Spleen (tissue), 11 donors: ENCODE results near the gene OXER1. TPM values are rescaled to one million over a fixed set of nuclear protein-coding genes. Genes with fewer than 3 reads are reported as not detected.

ENCODE experiments used
- DNase-seq: peaks from one replicate; pipeline ENCODE4 v3.0.0-alpha.2; 2020
- H3K27ac ChIP-seq, 8 donors: fragments of 200-600 bp; sonication (generic) in 7 of 8; 1 replicate in 4 of 8; 2 replicates in 4 of 8; pipeline versions ENCODE4 v1.5.0 to v1.8.0; 2016 to 2021; ENCODE audit warnings: inconsistent platforms in 4 of 8, mild to moderate bottlenecking in 4 of 8, moderate library complexity in 1 of 8
- H3K27me3 ChIP-seq, 7 donors: fragments of 200-600 bp; sonication (generic) in 6 of 7; replicated peaks in 1 of 7; 1 replicate in 4 of 7; 2 replicates in 3 of 7; pipeline versions ENCODE4 v1.5.0 to v1.8.0; 2016 to 2021; ENCODE audit warnings: inconsistent platforms in 3 of 7, mild to moderate bottlenecking in 1 of 7
- H3K36me3 ChIP-seq, 6 donors: fragments of 200-600 bp; sonication (generic) in 5 of 6; 1 replicate in 4 of 6; 2 replicates in 2 of 6; pipeline versions ENCODE4 v1.5.0 to v1.8.0; 2016 to 2021; ENCODE audit warnings: inconsistent platforms in 2 of 6
- H3K4me1 ChIP-seq, 6 donors: fragments of 200-600 bp; sonication (generic) in 5 of 6; 1 replicate in 3 of 6; 2 replicates in 3 of 6; pipeline versions ENCODE4 v1.5.0 to v1.8.0; 2016 to 2021; ENCODE audit warnings: inconsistent platforms in 3 of 6
- H3K4me3 ChIP-seq, 8 donors: fragments of 200-600 bp; sonication (generic) in 7 of 8; 1 replicate in 4 of 8; 2 replicates in 4 of 8; pipeline versions ENCODE4 v1.5.0 to v1.8.0; 2016 to 2021; ENCODE audit warnings: inconsistent platforms in 4 of 8, mild to moderate bottlenecking in 4 of 8, moderate library complexity in 2 of 8
- H3K9me3 ChIP-seq, 8 donors: fragments of 200-600 bp; sonication (generic) in 7 of 8; 1 replicate in 4 of 8; 2 replicates in 4 of 8; pipeline versions ENCODE4 v1.5.0 to v1.8.0; 2016 to 2021; ENCODE audit warnings: inconsistent platforms in 4 of 8
- POLR2A ChIP-seq, 3 donors: fragments of 450-650 bp; IDR thresholded peaks; one replicate each; pipeline ENCODE4 v1.5.1; 2017; ENCODE audit warnings: antibody characterized with exemption in 3 of 3, mild to moderate bottlenecking in 1 of 3
- POLR2AphosphoS5 ChIP-seq, 3 donors: sonication (generic); formaldehyde crosslinking; IDR thresholded peaks; one replicate each; pipeline ENCODE4 v1.5.1; 2017; ENCODE audit warnings: antibody characterized with exemption in 3 of 3
- WGBS, 5 donors: extraction: QIAGEN DNeasy Blood & Tissue Kit in 3 of 5; methylation state at CpG; one replicate each; pipeline versions ENCODE4 v1.1.5 to v1.1.7; 2013 to 2018; 5-methylcytosine and 5-hydroxymethylcytosine counted together
- intact Hi-C: fragments of 100-400 bp; cut with DNase I; formaldehyde crosslinking; loops from one replicate; pipeline ENCODE4 v1.15.0; 2023; ENCODE audit warnings: low total_unique reads
- polyA plus RNA-seq, 3 donors: library from polyadenylated mRNA; stranded (reverse); fragments of 200-250 nt; gene quantifications; one replicate each; pipeline ENCODE4 v1.2.1, GENCODE V29; 2013
- total RNA-seq, 7 donors: library from RNA; depleted of rRNA in 3 of 7; stranded (reverse); fragments of >200 nt in 3 of 7; fragmentation: NEBNext Ultra II Directional in 4 of 7; extraction: Animal tissue kit (Norgen Biotek cat#: 25700) in 4 of 7; gene quantifications; one replicate each; pipeline versions ENCODE4 v1.1.0 to v1.2.1, GENCODE V29; 2016 to 2021
- TF ChIP-seq, protein P1 (sequence below), 11 experiments: fragments of 200-600 bp in 7 of 11; fragments of 450-650 bp in 4 of 11; sonication (generic) in 4 of 11; IDR thresholded peaks in 8 of 11; conservative IDR thresholded peaks in 3 of 11; 1 replicate in 7 of 11; 2 replicates in 4 of 11; pipeline versions ENCODE4 v1.4.0 to v1.8.0; 2016 to 2021; ENCODE audit warnings: antibody characterized with exemption in 11 of 11, inconsistent platforms in 4 of 11, mild to moderate bottlenecking in 1 of 11
- donor health status: healthy with polysubstance abuse.
- donor health status: DM: no; HTN: no; CAD: no; lungs with moderate emphysema.
- donor health status: DM: no; HTN: no; CAD: no.
- donor health status: Bipolar disorder and iron deficiency.
- donor health status: healthy.
- donor health status: DM: no; HTN: no; CAD: no.
- donor health status: DM: yes; HTN: yes; CAD: no.

The OXER1 gene
- total and polyA plus RNA-seq, 10 donors, result 1.3 to 6.3 (median 3.3) TPM

DNA sequence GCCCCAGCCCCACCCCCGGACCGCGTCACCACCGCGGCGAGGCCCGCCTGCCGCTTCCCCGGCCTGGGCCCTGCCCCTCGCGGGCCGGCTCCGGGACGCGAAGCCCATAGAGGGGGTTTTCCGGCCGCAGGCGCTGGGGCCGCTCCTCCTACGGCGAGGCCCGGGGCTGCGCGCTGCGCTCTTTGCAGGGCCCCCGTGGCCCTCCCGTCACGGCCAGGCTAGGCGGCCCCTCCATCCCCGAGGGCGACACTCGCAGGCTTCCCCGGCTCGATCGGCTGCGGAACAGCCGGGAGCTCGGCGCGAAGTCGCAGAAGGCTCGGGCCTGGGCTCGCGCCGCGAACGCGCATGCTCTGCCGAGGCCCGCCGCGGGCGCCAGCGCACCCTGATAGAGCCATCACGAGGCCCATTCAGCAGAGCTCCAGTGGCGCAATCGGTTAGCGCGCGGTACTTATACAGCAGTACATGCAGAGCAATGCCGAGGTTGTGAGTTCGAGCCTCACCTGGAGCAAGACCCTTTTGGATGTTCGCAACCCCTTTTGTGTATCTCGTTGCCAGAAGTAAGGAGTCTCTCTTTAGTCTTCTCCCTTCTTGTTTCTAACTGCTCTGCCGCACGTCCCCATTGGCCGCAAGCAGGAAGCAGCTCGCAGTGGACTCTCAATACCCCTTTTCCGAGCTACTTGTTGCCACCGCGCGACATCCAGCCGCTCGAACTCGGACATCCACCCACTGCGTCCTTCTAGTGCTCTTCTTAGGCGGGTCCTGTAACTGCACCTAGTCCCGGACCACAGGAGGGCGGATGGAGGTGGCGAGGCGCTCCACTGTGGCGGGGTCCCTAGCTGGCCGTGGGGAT lies 46.4 kb upstream of the OXER1 start:
- peak; percentile 98 for DNase-seq
- peak overlapping the region; percentile 10 to 74 (median 50) for H3K4me3 ChIP-seq
- 0 to 1% (median 0%) methylated on average over 22 to 83 of the region's 83 CpGs for WGBS, 5 donors
- TF ChIP-seq POLR2AphosphoS5 (IDR thresholded peaks at IDR 0.05) (peak; percentile 92 to 94 (median 92)), POLR2A (IDR thresholded peaks at IDR 0.05) (peak in 2 of 3 donors; percentile 60 to 70)
- TF ChIP-seq, protein P1, sequence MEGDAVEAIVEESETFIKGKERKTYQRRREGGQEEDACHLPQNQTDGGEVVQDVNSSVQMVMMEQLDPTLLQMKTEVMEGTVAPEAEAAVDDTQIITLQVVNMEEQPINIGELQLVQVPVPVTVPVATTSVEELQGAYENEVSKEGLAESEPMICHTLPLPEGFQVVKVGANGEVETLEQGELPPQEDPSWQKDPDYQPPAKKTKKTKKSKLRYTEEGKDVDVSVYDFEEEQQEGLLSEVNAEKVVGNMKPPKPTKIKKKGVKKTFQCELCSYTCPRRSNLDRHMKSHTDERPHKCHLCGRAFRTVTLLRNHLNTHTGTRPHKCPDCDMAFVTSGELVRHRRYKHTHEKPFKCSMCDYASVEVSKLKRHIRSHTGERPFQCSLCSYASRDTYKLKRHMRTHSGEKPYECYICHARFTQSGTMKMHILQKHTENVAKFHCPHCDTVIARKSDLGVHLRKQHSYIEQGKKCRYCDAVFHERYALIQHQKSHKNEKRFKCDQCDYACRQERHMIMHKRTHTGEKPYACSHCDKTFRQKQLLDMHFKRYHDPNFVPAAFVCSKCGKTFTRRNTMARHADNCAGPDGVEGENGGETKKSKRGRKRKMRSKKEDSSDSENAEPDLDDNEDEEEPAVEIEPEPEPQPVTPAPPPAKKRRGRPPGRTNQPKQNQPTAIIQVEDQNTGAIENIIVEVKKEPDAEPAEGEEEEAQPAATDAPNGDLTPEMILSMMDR (IDR thresholded peaks at IDR 0.05 in 8 of 11, conservative IDR thresholded peaks at IDR 0.05 in 3 of 11), result peak in 2 of 11 experiments; percentile 4 to 13
- intact Hi-C loops, result no loop called here
- peaks cover 0 to 15% (median 8%) of the 10 kb centered on the region in 8 donors for H3K9me3 ChIP-seq
- H3K36me3 ChIP-seq, result no peaks in the 10 kb centered on the region
- H3K27me3 ChIP-seq, result no peaks in the 10 kb centered on the region
- H3K27ac ChIP-seq, result peak overlapping the region; percentile 98 to 100 (median 100)
- peaks cover 0 to 28% (median 22%) of the 10 kb centered on the region in 6 donors for H3K4me1 ChIP-seq

DNA sequence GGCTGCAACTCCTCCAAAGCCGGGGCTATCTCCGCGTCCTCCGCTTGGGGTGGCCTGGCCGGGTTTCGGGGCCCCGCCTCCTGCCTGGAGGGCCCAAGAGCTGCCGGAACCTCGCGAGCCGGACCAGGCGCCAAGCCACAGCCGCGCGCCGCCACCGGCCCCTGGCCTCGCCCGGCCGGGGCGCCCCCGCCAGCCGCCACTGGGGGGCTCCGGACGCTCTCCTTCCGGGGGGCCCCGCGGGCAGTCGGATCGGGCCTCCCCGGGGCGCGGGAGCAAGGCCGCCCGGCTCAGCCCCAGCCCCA lies 45.8 kb upstream of the OXER1 start:
- TF ChIP-seq POLR2A (IDR thresholded peaks at IDR 0.05) (no peak), POLR2AphosphoS5 (IDR thresholded peaks at IDR 0.05) (no peak)
- TF ChIP-seq, protein P1 (IDR thresholded peaks at IDR 0.05 in 8 of 11, conservative IDR thresholded peaks at IDR 0.05 in 3 of 11), result peak in 7 of 11 experiments; percentile 3 to 63 (median 43)
- WGBS, 5 donors, result 0 to 2% (median 0%) methylated on average over 7 to 35 of the region's 35 CpGs
- no peaks in the 10 kb centered on the region for H3K27me3 ChIP-seq
- no peaks in the 10 kb centered on the region for H3K36me3 ChIP-seq
- H3K9me3 ChIP-seq, result peaks cover 0 to 14% (median 8%) of the 10 kb centered on the region in 8 donors
- H3K4me1 ChIP-seq, result peaks cover 0 to 28% (median 22%) of the 10 kb centered on the region in 6 donors
- H3K27ac ChIP-seq, result peak overlapping the region; percentile 98 to 100 (median 100)
- peak overlapping the region in 7 of 8 donors; percentile 43 to 74 (median 50) for H3K4me3 ChIP-seq
- intact Hi-C loops, result no loop called here
- DNase-seq, result peak; percentile 96

DNA sequence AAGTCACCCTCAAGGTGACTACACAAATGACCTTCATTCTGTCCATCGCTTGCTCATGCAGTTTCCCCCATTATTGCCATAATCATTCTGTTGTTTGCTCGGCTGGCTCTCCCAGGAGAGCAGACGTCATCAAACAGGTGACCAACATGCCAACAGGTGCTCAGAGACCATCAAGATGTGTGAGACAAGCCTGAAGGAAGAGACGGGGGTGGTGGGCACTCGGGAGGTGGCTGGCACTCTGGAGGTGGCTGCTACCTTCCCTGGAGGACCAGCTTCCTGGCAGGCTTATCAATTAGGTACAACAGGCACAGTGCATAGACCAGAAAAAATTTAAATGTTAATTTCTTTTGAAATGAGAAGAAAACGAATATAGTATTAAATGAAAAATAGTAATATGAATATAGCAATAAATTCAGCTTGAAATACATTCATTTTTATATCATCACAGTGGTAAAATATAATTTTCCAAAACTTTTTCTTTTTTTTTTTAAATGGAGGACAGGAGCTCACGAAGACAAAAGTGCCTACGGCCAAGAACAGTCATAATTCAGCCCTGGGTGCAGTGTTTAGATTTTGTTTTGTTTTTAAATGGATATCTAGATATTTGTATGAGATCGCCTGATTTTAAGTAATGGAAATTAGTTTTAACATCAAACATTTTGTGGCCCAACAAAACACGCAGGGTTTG lies 45.3 kb upstream of the OXER1 start:
- 39 to 48% (median 41%) methylated on average over 10 of the region's 10 CpGs for WGBS, 5 donors
- TF ChIP-seq, protein P1 (IDR thresholded peaks at IDR 0.05 in 8 of 11, conservative IDR thresholded peaks at IDR 0.05 in 3 of 11), result peak in 1 of 11 experiments; percentile 30
- no peak for TF ChIP-seq POLR2A (IDR thresholded peaks at IDR 0.05)
- intact Hi-C loops, result no loop called here
- Histone ChIP-seq H3K9me3 (peaks cover 0 to 9% (median 5%) of the 10 kb centered on the region in 8 donors), H3K4me1 (peaks cover 0 to 28% (median 22%) of the 10 kb centered on the region in 6 donors), H3K36me3 (no peaks in the 10 kb centered on the region), H3K27me3 (no peaks in the 10 kb centered on the region), H3K27ac (peak overlapping the region; percentile 98 to 100 (median 100)), H3K4me3 (peak overlapping the region in 7 of 8 donors; percentile 43 to 74 (median 50))
- no peak for DNase-seq

DNA sequence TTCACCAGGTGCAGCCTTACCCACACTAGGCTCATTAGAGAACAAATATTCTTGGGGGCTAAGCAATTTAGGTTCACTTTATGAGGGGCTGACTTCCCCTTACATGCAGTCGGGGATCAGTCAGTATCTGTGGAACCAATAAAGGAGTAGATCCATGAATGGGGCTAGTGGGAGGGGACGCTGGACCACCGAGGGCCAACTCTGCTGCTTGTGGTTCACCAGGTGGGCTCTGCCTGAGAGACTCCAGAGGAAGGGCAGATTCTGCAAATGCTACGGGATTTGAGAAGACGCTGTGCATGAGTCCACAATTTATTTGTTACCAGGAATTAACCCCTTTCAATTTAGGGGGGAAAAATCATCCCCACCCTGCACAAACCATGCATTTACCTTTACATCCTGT lies 44.4 kb upstream of the OXER1 start:
- TF ChIP-seq, protein P1 (IDR thresholded peaks at IDR 0.05 in 8 of 11, conservative IDR thresholded peaks at IDR 0.05 in 3 of 11), result no peak
- Histone ChIP-seq H3K27me3 (no peaks in the 10 kb centered on the region), H3K36me3 (no peaks in the 10 kb centered on the region), H3K4me3 (no peak overlapping the region), H3K9me3 (no peaks in the 10 kb centered on the region), H3K4me1 (peaks cover 0 to 28% (median 22%) of the 10 kb centered on the region in 6 donors), H3K27ac (no peak overlapping the region)
- 87 to 92% (median 91%) methylated on average over 5 of the region's 5 CpGs for WGBS, 5 donors
- no peak for DNase-seq
- intact Hi-C loops, result no loop called here
